ENCODE results near the gene USP35. TPM values are rescaled to one million over a fixed set of nuclear protein-coding genes. Genes with fewer than 3 reads are reported as not detected.

The USP35 gene
- total RNA-seq, 2 donors from 2014 or later: 38.8 to 44.1 TPM

- Histone ChIP-seq H3K4me3 (no peak overlapping the region), H3K4me1 (ENCODE audit: control insufficient read depth in 1 of 2, low read depth in 2 of 2) (peaks cover 6 to 45% of the 10 kb centered on the region in 2 donors), H3K9me3 (peaks cover 2% of the 10 kb centered on the region), H3K27ac (no peak overlapping the region), H3K27me3 (replicated peaks; ENCODE audit: insufficient read depth) (no peaks in the 10 kb centered on the region), H3K36me3 (no peaks in the 10 kb centered on the region)
- DNase-seq (ENCODE audit: low spot score): no peak
- TF ChIP-seq CTCF (IDR thresholded peaks at IDR 0.05): no peak
- ATAC-seq (ENCODE audit: insufficient number of reproducible peaks, low FRiP score, low read depth): no peak
Measured at GRCh38 chr11:78239781-78240180, 51.1 kb downstream of the USP35 start.

- Histone ChIP-seq H3K36me3 (no peaks in the 10 kb centered on the region), H3K27me3 (replicated peaks; ENCODE audit: insufficient read depth) (no peaks in the 10 kb centered on the region), H3K27ac (no peak overlapping the region), H3K9me3 (peaks cover 2% of the 10 kb centered on the region), H3K4me3 (no peak overlapping the region), H3K4me1 (ENCODE audit: control insufficient read depth in 1 of 2, low read depth in 2 of 2) (peaks cover 6 to 46% of the 10 kb centered on the region in 2 donors)
- ATAC-seq (ENCODE audit: insufficient number of reproducible peaks, low FRiP score, low read depth) (no peak), DNase-seq (ENCODE audit: low spot score) (no peak)
- TF ChIP-seq CTCF (IDR thresholded peaks at IDR 0.05): no peak
Measured at GRCh38 chr11:78241475-78241874, 52.8 kb downstream of the USP35 start.

GRCh38 chr11:78244080-78244479 lies 55.4 kb downstream of the USP35 start:
- no peak for TF ChIP-seq CTCF (IDR thresholded peaks at IDR 0.05)
- peak; percentile 81 for ATAC-seq (ENCODE audit: insufficient number of reproducible peaks, low FRiP score, low read depth)
- Histone ChIP-seq H3K4me3 (no peak overlapping the region), H3K27ac (peak overlapping the region; percentile 61 to 67), H3K4me1 (ENCODE audit: control insufficient read depth in 1 of 2, low read depth in 2 of 2) (peaks cover 6 to 41% of the 10 kb centered on the region in 2 donors), H3K9me3 (peaks cover 2% of the 10 kb centered on the region), H3K36me3 (peaks cover 1% of the 10 kb centered on the region), H3K27me3 (replicated peaks; ENCODE audit: insufficient read depth) (no peaks in the 10 kb centered on the region)
- DNase-seq (ENCODE audit: low spot score): no peak

GRCh38 chr11:78244546-78245255 lies 56.0 kb downstream of the USP35 start:
- H3K36me3 ChIP-seq: peaks cover 5% of the 10 kb centered on the region

GRCh38 chr11:78248191-78248590 lies 59.5 kb downstream of the USP35 start:
- H3K4me1 ChIP-seq (ENCODE audit: control insufficient read depth in 1 of 2, low read depth in 2 of 2): peaks cover 25 to 61% of the 10 kb centered on the region in 2 donors
- peaks cover 5% of the 10 kb centered on the region for H3K36me3 ChIP-seq
- H3K27ac ChIP-seq: no peak overlapping the region
- H3K27me3 ChIP-seq (replicated peaks; ENCODE audit: insufficient read depth): no peaks in the 10 kb centered on the region
- no peak for DNase-seq (ENCODE audit: low spot score)
- no peak overlapping the region for H3K4me3 ChIP-seq
- no peak for TF ChIP-seq CTCF (IDR thresholded peaks at IDR 0.05)
- no peak for ATAC-seq (ENCODE audit: insufficient number of reproducible peaks, low FRiP score, low read depth)
- H3K9me3 ChIP-seq: no peaks in the 10 kb centered on the region

More at GRCh38 chr11:78244546-78245255, 56.0 kb downstream of the USP35 start:
- TF ChIP-seq CTCF (IDR thresholded peaks at IDR 0.05): no peak
- DNase-seq (ENCODE audit: low spot score) (no peak), ATAC-seq (ENCODE audit: insufficient number of reproducible peaks, low FRiP score, low read depth) (no peak)
- Histone ChIP-seq H3K27ac (peak overlapping the region; percentile 61 to 67), H3K4me1 (ENCODE audit: control insufficient read depth in 1 of 2, low read depth in 2 of 2) (peaks cover 6 to 38% of the 10 kb centered on the region in 2 donors), H3K27me3 (replicated peaks; ENCODE audit: insufficient read depth) (no peaks in the 10 kb centered on the region), H3K9me3 (peaks cover 2% of the 10 kb centered on the region), H3K4me3 (no peak overlapping the region)

Measured in thoracic aorta (tissue), 2 donors.